ES-I3 (cell line): ENCODE results near the gene ZNF777.
"Not testable (repeated sequence)": the region's sequence is repeated elsewhere in the genome, so short reads cannot be mapped to it uniquely, and the experiment has no call there.

Source experiments
- H3K36me3 ChIP-seq: 2 replicates; pipeline ENCODE4 v1.6.1; 2013; ENCODE audit warnings: mild to moderate bottlenecking, low read length, control low read depth, moderate library complexity; ENCODE audit not compliant: insufficient read depth
- H3K4me1 ChIP-seq: 2 replicates; pipeline ENCODE4 v1.6.1; 2013; ENCODE audit warnings: mild to moderate bottlenecking, control low read depth, low read length; ENCODE audit not compliant: insufficient read depth
- H3K9ac ChIP-seq: 2 replicates; pipeline ENCODE4 v1.6.1; 2013; ENCODE audit warnings: low read depth, mild to moderate bottlenecking, low read length, moderate library complexity
- H3K9me3 ChIP-seq: 2 replicates; pipeline ENCODE4 v1.6.1; 2013; ENCODE audit warnings: mild to moderate bottlenecking, low read length, moderate library complexity; ENCODE audit not compliant: control insufficient read depth, insufficient read depth

ZNF777 gene

GRCh38 chr7:149460493-149461277, at the start of gene ZNF777:
TSS of gene ZNF777 (minus strand) at chr7:149461062. CDS start at chr7:149456022, 5,040 bp downstream.
- no peaks in the 10 kb centered on the region for H3K4me1 ChIP-seq
- H3K36me3 ChIP-seq = no peaks in the 10 kb centered on the region
- peak within 1 kb of the TSS; percentile 87 for H3K9ac ChIP-seq
- H3K9me3 ChIP-seq = no peaks in the 10 kb centered on the region

DNA sequence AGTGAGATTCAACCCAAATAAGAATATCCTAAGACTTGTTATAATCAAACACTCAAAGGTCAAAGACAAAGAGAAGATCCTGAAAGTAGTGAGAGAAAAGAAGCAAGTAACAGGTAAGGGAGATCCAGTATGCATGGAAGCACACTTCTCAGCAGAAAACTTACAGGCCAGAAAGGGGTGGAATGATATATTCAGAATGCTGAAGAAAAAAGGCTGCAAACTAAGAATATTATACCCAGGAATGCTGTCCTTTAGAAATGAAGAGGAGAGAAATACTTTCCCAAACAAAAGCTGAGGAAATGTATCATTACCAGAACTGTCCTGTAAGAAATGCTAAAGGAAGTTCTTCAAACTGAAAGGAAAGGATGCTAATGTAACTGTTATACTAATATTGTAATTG, 49.4 kb upstream of the ZNF777 start:
- no peak overlapping the region for H3K9ac ChIP-seq

DNA sequence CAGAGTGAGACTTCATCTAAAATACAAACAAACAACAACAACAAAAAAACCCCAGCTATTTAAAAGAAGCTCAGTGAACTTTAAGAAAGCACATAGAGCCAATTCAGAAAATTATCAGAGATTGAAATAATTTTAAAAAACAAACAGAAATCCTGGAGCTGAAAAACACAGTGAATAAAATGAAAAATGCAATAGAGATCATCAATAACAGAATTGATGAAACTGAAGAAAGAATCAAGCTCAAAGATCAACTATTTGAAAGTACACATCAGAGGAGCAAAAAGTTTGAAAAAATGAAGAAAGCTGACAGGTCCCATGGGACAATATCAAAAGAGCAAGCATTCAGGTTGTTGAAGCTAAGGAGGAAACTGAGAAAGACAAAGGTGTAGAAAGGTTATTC, 48.9 kb upstream of the ZNF777 start:
- no peaks in the 10 kb centered on the region for H3K36me3 ChIP-seq
- no peak overlapping the region for H3K9ac ChIP-seq
- no peaks in the 10 kb centered on the region for H3K4me1 ChIP-seq
- H3K9me3 ChIP-seq = no peaks in the 10 kb centered on the region

More for the DNA sequence above, 49.4 kb upstream of the ZNF777 start:
- H3K36me3 ChIP-seq = no peaks in the 10 kb centered on the region
- H3K9me3 ChIP-seq = no peaks in the 10 kb centered on the region
- no peaks in the 10 kb centered on the region for H3K4me1 ChIP-seq

GRCh38 chr7:149505551-149505950, 44.7 kb upstream of the ZNF777 start:
- no peak overlapping the region for H3K9ac ChIP-seq
- H3K9me3 ChIP-seq = no peaks in the 10 kb centered on the region
- no peaks in the 10 kb centered on the region for H3K4me1 ChIP-seq
- no peaks in the 10 kb centered on the region for H3K36me3 ChIP-seq

- no peaks in the 10 kb centered on the region for H3K9me3 ChIP-seq
- H3K4me1 ChIP-seq = no peaks in the 10 kb centered on the region
- no peak overlapping the region for H3K9ac ChIP-seq
- H3K36me3 ChIP-seq = no peaks in the 10 kb centered on the region
These were observed 40.8 kb upstream of the ZNF777 start for GRCh38 chr7:149501651-149502050.

GRCh38 chr7:149500910-149501309, 40.0 kb upstream of the ZNF777 start:
- Histone ChIP-seq H3K4me1 (no peaks in the 10 kb centered on the region), H3K36me3 (no peaks in the 10 kb centered on the region), H3K9ac (no peak overlapping the region), H3K9me3 (no peaks in the 10 kb centered on the region)

DNA sequence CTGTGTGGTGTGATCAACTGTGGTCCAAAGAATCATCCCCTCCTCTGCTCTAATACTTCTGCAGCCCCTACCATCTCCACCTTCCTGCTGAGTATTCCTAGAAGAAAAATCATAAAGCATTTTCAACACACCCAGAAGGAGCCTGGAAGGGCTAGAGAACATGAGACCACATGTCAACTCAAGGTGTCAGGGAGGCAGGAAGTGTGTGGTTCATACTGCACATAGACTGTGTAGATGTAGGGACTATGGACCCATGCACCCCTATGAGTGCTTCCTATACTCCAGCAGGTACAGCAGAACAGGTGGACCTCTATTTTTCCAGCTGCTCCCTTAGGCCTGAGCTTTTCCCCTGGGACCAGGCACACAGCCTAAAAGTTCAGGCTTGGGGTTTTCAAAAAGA, 39.3 kb upstream of the ZNF777 start:
- Histone ChIP-seq H3K9ac (no peak overlapping the region), H3K4me1 (no peaks in the 10 kb centered on the region), H3K9me3 (no peaks in the 10 kb centered on the region), H3K36me3 (no peaks in the 10 kb centered on the region)

DNA sequence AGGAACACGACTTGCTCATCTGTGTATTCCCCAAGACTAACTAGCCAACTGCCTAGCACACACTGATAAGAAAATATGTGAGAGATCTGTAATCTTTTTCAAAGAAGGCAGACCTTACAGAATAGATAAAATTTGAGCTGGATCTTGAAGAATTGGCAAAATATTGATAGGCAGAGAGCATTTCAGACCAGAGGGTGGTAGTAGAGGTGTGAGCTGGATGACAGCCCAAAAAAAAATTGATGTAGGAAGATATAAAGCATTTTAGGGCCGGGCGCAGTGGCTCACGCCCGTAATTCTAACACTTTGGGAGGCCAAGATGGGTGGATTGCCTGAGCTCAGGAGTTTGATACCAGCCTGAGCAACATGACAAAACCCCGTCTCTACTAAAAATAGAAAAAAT, 37.9 kb upstream of the ZNF777 start:
- no peak overlapping the region for H3K9ac ChIP-seq
- no peaks in the 10 kb centered on the region for H3K9me3 ChIP-seq
- no peaks in the 10 kb centered on the region for H3K4me1 ChIP-seq
- H3K36me3 ChIP-seq = peaks cover 1% of the 10 kb centered on the region; the same call in 1 of the 2 replicates

DNA sequence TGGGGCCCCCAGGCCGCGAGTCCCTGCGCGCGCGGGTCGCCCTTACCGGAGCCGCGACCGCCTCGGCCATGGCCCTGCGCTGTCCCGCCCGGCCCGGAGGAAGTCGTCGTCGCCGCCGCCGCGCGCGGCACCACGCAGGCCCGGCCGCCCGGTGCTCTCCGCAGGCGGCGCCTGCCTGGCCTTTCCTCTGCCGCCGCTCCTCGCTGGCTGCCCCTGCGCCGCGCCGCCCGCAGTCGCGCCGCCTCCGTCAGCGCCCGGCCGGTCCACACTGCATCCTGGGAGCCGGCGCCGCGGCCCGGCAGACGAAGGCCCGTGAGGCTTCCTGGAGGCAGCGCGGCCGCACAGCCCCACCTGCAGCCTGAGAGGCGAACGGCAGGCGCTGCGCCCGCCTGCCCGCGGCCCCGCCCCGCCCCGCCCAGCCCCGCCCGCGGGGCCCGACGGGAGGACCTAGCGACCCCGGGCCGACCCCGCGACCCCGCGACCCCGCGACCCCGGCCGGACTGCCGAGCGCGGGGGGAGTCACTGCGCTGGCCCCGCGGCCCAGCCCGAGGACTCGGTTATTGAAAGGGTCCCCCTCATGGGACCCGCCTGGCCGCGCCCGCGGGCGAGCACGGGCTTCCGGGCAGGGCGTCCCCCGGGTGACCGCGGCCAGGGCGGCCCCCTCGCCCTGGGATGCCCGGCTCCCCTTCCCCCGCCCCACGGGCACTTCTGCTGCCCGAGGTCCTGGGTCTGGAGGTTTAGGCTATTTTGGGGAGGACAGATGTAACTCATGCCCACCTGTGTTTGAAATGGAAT, 36.8 kb upstream of the ZNF777 start, which contains the start of gene ZNF746:
Gene ZNF746, minus strand, starts transcription at position 343 of the 795 bp plus-strand sequence. Its CDS starts 273 bp downstream, at position 70.
- H3K9ac ChIP-seq = peak within 1 kb of the TSS; percentile 59
- H3K36me3 ChIP-seq = peaks cover 7% of the 10 kb centered on the region
- H3K9me3 ChIP-seq = no peaks in the 10 kb centered on the region
- H3K4me1 ChIP-seq = no peaks in the 10 kb centered on the region

- H3K36me3 ChIP-seq = peaks cover 9% of the 10 kb centered on the region
- H3K9ac ChIP-seq = peak overlapping the region; percentile 59
- H3K4me1 ChIP-seq = no peaks in the 10 kb centered on the region
- no peaks in the 10 kb centered on the region for H3K9me3 ChIP-seq
These were observed 36.0 kb upstream of the ZNF777 start for GRCh38 chr7:149496642-149497391.

- no peak overlapping the region; the same call in 1 of the 2 replicates for H3K9ac ChIP-seq
- H3K9me3 ChIP-seq = no peaks in the 10 kb centered on the region
- H3K4me1 ChIP-seq = no peaks in the 10 kb centered on the region
- peaks cover 11% of the 10 kb centered on the region for H3K36me3 ChIP-seq
These were observed 35.2 kb upstream of the ZNF777 start for GRCh38 chr7:149495785-149496641.

DNA sequence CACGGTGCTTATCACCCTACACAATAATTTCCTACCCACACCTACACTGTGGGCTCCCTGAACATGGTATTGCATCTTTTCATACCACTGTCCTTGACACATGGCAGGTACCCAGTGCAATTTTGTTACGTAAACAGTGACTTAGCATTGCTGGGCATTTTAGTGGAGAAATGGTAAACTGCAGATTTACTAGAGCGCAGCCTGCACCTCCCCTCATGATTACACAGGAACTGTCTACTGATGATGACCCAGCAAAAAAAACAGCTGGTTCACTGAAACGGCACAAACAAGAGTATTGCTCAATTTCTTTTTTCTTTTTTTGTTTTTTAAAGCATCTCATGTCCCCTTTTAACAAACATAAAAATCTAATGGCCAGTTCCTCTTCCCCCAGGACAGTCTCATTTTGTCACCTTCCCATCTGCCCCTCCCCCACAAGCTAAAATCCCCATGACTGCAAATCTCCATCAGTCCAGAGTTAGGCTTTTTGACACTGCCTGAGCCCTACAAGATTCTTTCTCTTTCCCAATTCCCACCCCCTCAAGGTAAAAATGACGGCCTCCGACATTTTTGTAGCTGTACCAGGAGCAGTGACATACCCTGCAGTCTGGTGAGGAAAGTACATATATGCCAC, 34.0 kb upstream of the ZNF777 start:
- Histone ChIP-seq H3K4me1 (no peaks in the 10 kb centered on the region), H3K9me3 (no peaks in the 10 kb centered on the region), H3K9ac (no peak overlapping the region), H3K36me3 (peaks cover 11% of the 10 kb centered on the region)

DNA sequence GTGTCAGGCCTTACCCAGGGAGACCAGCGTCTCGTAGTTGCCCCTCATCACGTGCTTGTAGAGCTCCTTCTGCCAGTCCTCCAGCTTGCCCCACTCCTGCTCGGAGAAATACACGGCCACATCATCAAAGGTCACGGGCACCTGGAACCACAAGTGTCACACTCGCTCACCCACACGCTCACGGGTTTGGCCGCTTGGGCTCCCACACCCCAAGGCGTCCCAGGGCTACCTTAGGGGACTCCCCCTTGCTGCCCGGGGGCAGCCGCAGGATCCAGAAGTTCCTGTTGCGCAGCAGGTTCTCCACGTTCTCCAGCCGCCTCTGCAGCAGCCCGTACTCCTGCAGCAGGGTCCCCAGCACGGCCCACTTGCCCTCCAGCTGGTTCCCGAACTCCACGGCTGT, 33.1 kb upstream of the ZNF777 start:
- not testable (repeated sequence) for H3K4me1 ChIP-seq, H3K9me3 ChIP-seq, H3K9ac ChIP-seq
- peaks cover 11% of the 10 kb centered on the region for H3K36me3 ChIP-seq
